ENCODE measurements around the gene LDLRAD2. TPM values are rescaled to one million over a fixed set of nuclear protein-coding genes. Genes with fewer than 3 reads are reported as not detected.

The LDLRAD2 gene
- total RNA-seq, 1 donor from 2014 or later, result 0.17 TPM

Other genes starting within 250 kb of the LDLRAD2 start
- gene RAP1GAP, start 142.9 kb upstream of the LDLRAD2 start, total RNA-seq, result 0.94 and 2.4 TPM in 2 replicates
- 19.2 and 24.0 TPM in 2 replicates for gene USP48, start 29.1 kb upstream of the LDLRAD2 start, total RNA-seq
- 57.7 and 156 TPM in 2 replicates for gene HSPG2, start 125.0 kb downstream of the LDLRAD2 start, total RNA-seq
- gene CELA3B, start 164.8 kb downstream of the LDLRAD2 start, total RNA-seq, result not detected in 2 replicates
- gene CELA3A, start 189.4 kb downstream of the LDLRAD2 start, total RNA-seq, result not detected in 2 replicates
- 339 and 441 TPM in 2 replicates for gene CDC42, start 240.4 kb downstream of the LDLRAD2 start, total RNA-seq

Data from epithelial cell of proximal tubule (primary cell).